ENCODE results near the gene EML4.

The EML4 gene

GRCh38 chr2:42307180-42307579 is 138.0 kb downstream of the EML4 start:
- DNase-seq (ENCODE audit: low read depth): no peak

- DNase-seq (ENCODE audit: low read depth): no peak
These were observed 140.2 kb downstream of the EML4 start for GRCh38 chr2:42309366-42309765.

- DNase-seq (ENCODE audit: low read depth): no peak
These were observed 140.9 kb downstream of the EML4 start for GRCh38 chr2:42310007-42310515.

- no peak for DNase-seq (ENCODE audit: low read depth)
These were observed 143.0 kb downstream of the EML4 start for GRCh38 chr2:42312106-42312505.

GRCh38 chr2:42314892-42315468 is 145.8 kb downstream of the EML4 start:
- no peak for DNase-seq (ENCODE audit: low read depth)

- DNase-seq (ENCODE audit: low read depth): no peak
These were observed 146.8 kb downstream of the EML4 start for GRCh38 chr2:42315844-42316470.

- no peak for DNase-seq (ENCODE audit: low read depth)
These were observed 147.8 kb downstream of the EML4 start for GRCh38 chr2:42316910-42317309.

- DNase-seq (ENCODE audit: low read depth): no peak
These were observed 148.3 kb downstream of the EML4 start for GRCh38 chr2:42317486-42317885.

- DNase-seq (ENCODE audit: low read depth): no peak
These were observed 148.8 kb downstream of the EML4 start for GRCh38 chr2:42317945-42318344.

- DNase-seq (ENCODE audit: low read depth): no peak
These were observed 150.1 kb downstream of the EML4 start for GRCh38 chr2:42319265-42319664.

- DNase-seq (ENCODE audit: low read depth): no peak
These were observed 152.4 kb downstream of the EML4 start for GRCh38 chr2:42321452-42322064.

GRCh38 chr2:42324244-42324643 is 155.1 kb downstream of the EML4 start:
- DNase-seq (ENCODE audit: low read depth): no peak

- DNase-seq (ENCODE audit: low read depth): no peak
These were observed 155.8 kb downstream of the EML4 start for GRCh38 chr2:42324949-42325348.

- no peak for DNase-seq (ENCODE audit: low read depth)
These were observed 156.5 kb downstream of the EML4 start for GRCh38 chr2:42325609-42326008.

- no peak for DNase-seq (ENCODE audit: low read depth)
These were observed 158.0 kb downstream of the EML4 start for GRCh38 chr2:42327125-42327524.

GRCh38 chr2:42328148-42328833 is 159.1 kb downstream of the EML4 start:
- no peak for DNase-seq (ENCODE audit: low read depth)

GRCh38 chr2:42328923-42329322 is 159.8 kb downstream of the EML4 start:
- DNase-seq (ENCODE audit: low read depth): no peak

GRCh38 chr2:42329736-42330135 is 160.6 kb downstream of the EML4 start:
- DNase-seq (ENCODE audit: low read depth): no peak

- DNase-seq (ENCODE audit: low read depth): no peak
These were observed 162.6 kb downstream of the EML4 start for GRCh38 chr2:42331569-42332284.

- no peak for DNase-seq (ENCODE audit: low read depth)
These were observed 163.4 kb downstream of the EML4 start for GRCh38 chr2:42332575-42332974.

- DNase-seq (ENCODE audit: low read depth): no peak
These were observed 164.4 kb downstream of the EML4 start for GRCh38 chr2:42333579-42333978.

- no peak for DNase-seq (ENCODE audit: low read depth)
These were observed 165.1 kb downstream of the EML4 start for GRCh38 chr2:42334220-42334619.
